Measurements from ENCODE around the gene MTERF4.

DNA sequence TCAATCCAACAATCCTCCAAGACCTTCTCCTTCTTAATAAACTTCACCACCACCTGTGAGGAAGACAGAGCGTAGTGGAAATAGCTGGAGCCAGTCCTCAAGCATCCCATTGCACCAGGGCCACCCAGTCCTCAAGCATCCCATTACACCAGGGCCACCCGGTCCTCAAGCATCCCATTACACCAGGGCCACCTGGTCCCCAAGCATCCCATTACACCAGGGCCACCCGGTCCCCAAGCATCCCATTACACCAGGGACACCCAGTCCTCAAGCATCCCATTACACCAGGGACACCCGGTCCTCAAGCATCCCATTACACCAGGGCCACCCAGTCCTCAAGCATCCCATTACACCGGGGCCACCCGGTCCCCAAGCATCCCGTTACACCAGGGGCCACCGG, 13.3 kb upstream of the MTERF4 start:
- TF ChIP-seq GATA2 (IDR thresholded peaks at IDR 0.05; ENCODE audit: low read depth, low read length) (no peak), GATA3 (IDR thresholded peaks at IDR 0.05; ENCODE audit: low read depth, low read length) (no peak)
